GM19397 (cell line): ENCODE measurements around the gene CLIC5.

Experiments
- ATAC-seq: cut with Tn5 transposase; IDR thresholded peaks from one replicate; pipeline ENCODE4 v1.9.1; 2021; ENCODE audit warnings: mild to moderate bottlenecking, moderate library complexity; ENCODE audit not compliant: unreplicated experiment

Gene CLIC5

DNA sequence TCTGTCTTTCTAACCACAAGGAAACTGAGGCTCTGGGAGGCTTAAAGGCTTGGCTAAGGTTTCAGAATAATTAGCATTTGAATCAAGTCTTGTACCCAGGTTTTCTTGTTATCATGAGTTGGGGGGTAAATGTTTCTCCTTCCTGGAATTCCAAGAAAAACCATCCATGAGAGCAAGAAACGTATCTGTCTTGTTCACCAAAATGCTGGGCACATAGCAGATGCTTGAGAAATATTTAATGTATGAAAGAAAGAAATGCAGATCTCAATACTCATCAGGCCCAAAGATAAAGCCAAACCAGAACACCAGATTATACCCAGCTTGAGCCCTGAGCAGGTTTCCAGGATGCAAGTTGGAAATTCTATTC is 164.6 kb downstream of the CLIC5 start:
- ATAC-seq: no peak

DNA sequence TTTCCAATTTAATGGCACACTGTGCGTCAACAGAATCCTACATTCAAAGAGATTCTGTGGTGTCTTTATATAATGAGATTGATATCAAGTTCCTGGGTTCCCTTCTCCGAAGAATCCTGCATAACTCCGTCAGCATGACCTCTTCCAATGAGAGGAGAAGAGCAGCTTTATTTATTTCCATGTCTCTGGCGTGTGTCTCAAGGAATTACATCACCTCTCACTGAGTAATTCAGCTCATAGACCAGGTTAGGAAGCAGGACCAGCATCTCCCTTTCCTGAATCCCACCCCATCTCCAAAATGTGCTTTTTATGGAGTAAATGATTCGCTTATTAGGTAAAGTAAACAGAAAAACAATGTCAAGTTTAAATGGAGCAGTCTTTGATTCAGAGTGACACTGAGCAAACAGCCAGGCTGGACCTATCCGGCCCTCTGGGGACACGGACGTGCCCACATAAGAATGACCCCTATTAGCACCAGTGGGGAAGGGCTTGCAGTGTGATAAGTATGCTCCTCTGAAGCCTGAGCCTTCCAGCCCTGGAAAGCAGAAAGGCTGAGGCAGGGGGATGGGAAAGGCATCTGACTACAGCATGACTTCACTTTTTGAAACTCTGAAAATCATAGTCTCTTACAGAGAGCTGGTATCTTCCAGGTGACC is 165.2 kb downstream of the CLIC5 start:
- ATAC-seq: no peak

DNA sequence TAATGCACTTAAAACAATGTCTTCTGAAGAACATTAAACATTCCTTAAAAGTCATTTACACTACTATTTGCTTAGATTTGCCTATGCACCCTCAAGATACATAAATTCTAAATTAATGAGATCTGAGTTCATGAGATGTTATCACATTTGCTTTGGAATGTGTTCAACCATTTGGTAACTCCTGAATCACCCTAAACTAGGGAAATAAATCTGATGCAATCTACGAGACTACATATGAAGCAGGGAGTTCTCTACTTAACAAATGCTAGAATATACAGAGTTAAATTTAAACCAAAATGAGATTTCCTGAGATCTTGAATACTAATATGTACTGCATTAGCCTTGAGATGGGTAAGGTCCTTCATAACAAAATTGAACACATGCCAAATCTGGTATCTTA is 170.1 kb downstream of the CLIC5 start:
- ATAC-seq: no peak

DNA sequence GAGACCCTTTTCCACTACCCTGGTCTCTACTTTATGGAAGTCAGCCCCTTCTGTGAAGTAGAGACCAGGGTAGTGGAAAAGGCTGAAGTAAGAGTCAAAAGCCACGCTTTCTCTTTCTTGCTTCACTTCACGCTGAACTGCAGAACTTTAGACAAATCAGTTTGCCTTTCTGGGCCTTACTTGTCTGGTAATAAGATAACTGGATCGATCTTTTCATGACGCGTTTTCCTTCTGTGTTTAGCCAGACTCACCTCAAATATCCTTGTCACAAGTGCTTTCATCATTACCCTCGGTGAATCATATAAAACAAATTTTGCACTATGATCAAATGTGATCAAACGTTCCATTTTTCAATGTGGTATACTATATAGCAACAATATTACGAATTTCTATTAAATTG is 170.7 kb downstream of the CLIC5 start:
- no peak for ATAC-seq

DNA sequence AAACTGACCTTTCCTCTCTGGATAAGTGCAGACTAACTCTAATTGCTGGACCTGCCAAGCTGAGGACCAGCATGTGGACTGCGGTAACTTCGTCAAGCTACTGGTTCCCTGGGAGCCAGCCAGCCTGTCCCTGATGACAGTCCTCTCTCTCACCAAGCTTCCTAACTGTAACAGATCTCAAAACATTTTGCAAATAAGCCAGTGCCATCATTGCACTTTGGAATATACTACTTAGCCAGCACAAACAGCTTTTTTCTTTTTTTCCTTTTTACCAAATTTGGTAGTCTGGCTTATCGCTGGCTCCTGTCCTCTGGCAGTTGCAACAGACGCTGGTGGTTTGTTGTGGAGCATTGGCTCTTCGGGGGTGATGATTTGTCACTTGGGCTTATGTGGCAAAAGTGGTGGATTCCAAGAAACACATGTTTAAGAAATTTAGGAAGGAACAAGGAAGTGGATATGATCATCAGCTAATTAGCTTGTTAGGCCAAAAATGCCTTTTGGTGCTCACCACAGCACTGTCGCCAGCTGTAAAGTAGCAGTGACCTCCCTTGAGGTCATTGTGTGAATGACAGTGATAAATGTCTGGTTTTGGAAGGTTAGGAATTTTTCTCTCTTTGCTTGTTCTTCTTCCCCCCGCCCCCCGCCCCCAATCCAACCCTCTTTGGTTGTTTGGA is 171.7 kb downstream of the CLIC5 start:
- no peak for ATAC-seq

DNA sequence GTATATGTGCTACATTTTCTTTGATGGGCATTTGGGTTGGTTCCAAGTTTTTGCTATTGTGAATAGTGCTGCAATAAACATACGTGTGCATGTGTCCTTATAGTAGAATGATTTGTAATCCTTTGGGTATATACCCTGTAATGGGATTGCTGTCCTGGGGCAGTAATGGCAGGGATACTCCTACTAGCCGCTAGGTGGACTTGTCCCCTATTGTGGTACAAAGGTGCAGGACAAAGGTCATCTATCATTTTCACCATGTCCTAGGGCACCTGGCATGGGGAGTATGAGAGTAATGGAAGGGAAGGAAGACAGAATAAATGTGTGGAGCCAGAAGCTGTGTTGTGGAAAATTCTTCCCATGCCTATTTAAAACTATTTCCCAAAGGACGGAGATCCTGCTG is 174.6 kb downstream of the CLIC5 start:
- ATAC-seq: no peak

DNA sequence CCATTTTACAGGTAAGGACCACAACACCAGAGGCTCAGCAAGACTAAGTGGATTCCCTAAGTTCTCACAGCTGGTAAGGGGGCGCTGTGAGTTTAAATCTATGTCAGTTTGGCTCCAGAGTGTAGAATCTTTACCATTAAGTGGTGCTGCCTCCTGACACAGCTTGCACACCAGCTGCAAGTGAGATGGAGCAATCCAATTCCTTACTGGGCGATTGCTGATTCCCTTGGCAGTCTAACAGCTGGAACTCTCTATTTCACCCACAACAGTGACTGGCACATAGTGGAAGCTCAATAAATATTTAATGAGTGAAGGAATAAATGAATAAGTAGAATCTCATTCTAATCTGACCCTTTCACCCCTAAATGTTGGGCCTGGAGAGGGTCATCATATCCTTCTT is 176.7 kb downstream of the CLIC5 start:
- no peak for ATAC-seq

DNA sequence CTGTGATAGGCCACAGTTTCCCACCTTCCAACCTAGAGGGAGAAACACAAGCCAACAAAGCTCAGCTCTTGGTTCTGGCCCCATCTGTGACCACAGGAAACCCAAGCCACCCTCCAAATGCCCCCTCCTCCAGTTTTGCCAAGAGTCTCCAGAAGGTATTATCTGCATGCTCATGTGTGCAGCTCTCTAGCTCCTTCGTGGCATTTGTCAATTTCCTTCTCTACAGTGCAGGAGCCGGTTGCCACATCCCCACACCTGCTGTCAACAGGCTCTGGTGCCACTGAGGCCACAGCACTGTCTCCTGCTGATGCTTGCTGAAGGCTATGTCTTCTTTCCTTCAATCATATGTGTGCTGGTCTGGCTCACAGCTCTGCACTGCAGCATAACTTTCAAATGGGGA is 177.2 kb downstream of the CLIC5 start:
- no peak for ATAC-seq

DNA sequence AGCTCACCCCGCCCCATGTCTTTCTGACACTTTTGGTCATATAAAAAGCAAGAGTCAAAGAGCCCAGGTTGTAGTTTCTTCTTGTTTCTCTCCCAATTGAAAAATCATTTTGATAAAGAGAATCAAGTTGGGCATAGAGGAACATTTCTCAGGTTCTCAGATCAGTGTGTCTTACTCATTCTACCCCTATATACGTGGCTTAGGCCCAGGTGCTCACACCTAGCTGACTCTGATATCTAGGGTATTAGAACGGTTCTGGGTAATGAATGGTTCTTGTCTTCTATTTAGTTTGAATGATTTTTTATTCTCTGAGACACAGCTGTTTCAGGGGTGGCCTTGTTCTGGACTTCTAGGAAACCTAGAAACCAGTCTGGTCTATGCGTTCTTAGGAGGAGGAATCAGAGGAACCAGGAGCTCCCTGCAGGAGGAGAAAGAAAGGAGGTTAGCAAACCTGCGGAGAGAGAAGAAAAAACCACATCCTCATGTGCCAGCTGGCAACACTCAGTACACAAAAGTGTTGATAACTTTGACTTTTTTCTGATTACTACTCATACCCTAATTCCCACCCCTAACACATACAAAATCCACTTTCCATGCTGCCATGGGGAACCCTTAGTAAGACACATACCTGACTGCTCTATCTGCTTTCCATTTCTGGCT is 178.0 kb downstream of the CLIC5 start:
- no peak for ATAC-seq

DNA sequence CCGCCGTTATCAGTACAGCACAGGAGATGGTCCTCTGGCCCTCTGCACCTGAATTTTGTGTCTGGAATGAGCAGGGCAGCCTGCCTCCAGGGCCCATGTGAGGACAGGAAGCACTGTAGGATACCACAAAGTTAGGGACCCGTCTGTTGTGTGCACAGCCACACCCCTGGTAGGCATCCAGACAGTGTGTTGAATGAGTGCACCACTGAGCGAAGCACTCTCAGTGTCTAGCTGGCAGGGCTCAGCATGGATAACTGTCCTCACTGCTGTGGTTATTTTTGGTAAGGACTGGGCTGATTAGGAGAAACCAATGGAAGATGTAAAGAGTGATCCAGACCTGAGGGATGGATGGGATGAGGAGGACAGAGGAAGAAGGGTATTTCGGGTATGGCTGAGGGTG is 178.7 kb downstream of the CLIC5 start:
- no peak for ATAC-seq

DNA sequence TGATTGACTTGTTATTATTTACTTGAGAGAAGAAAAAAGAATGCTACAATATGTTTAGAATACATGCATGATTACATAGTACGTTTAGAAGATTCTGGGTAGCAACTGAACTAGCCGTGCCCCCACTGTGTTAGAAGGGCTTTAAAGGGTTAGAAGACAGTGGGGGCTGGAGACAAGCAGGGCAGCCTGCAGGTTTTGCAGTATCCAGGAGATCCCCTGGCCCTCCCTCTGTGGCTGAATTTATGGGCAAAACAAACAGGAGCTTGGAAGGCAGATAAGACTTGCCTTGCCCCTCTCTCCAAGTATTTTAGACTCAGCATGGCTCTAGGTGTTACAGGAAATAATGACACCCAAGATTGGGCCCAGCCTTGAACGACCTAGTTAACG is 179.2 kb downstream of the CLIC5 start:
- ATAC-seq: no peak

DNA sequence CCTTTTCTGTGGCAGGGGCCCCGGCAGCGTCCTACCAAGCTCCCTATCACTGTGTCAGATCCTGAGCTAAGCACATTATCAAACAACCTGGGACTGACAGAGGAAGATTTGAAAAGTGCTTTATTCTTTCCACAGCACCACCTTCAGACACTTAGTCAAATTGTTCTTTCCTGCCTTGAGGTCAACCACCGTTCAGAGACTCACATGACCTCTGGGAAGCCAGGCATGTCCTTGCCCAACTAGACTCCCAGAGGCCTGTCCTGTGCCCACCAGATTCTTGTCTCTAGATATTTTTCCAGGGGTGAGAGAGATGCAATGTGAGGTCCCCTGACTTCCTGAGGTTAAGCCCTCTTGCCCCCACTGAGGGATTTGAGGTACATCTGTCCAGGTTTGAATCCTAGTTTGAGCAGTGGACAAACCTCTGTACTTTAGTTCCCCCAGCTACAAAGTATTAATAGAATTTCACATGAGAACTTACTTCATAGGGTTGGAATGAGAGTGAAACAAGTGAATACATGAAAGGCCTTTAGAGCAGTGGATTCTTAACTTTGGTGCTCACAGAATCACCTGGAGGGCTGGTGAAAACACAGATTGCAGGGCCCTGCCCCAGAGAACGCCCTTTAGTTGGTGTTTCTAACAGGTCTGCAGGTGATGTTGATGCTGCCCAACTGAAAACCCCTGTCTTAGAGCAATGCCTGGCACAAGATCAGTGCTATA is 179.8 kb downstream of the CLIC5 start:
- no peak for ATAC-seq

DNA sequence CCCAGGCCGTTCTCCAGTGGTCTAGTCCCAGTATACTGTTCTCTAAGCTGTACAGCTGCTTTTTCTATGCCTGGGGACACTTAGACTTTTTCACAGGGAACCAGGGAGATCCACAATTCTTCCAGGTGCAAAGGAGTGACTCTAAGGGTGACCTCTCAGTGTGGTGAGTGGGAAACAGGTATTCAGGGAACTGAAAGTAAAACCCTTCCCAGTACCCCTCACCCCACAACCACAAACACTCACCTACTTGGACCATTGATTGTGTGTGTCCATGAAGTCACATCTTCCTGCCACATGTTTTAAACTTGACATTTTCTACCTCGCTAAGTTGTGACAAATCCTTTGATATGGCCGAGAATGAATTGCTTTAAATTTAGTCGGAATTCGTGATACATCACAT is 183.6 kb downstream of the CLIC5 start:
- ATAC-seq: no peak
